HG03439 (cell line): ENCODE measurements around the gene PPEF1.

Experiments
- ATAC-seq: cut with Tn5 transposase; IDR thresholded peaks from one replicate; pipeline ENCODE4 v1.9.1; 2021; ENCODE audit warnings: mild to moderate bottlenecking, moderate library complexity; ENCODE audit not compliant: unreplicated experiment

Gene PPEF1

DNA sequence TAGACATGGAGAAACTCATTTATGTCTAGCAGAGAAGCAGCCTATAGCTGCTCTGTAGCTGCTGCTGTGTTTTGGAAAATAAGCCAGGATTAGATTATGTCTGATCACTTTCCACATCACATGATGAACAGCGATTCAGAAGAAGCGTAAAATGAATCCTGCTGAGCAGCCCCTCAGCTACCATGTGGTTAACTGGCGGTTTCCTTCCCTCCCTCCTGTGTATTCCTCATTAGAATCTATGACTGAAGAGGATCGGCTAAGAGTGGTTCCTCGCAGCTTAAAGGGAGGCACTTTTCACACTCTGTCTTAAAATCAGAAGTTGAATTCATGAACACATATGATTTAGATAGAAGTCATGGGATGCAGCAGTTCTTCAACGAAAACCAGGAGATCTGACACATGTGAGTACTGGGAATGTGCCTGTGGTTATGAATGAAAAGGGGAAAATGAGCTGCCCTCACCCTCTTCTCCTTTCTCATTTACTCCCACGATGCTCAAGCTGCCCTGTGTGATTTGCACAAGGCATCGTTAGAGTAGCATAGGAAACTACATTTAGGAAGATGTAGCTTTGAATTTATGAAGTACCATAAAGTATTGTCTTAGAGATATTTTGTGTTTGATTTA lies at the start of gene PPEF1:
TSS of gene PPEF1 (plus strand) at position 220 of the 624 bp plus-strand sequence. CDS start at position 356, 136 bp downstream.
- ATAC-seq = no peak

GRCh38 chrX:18661273-18661672 lies 46.2 kb upstream of the PPEF1 start:
- no peak for ATAC-seq

GRCh38 chrX:18664947-18665346 lies 42.5 kb upstream of the PPEF1 start:
- ATAC-seq = no peak

DNA sequence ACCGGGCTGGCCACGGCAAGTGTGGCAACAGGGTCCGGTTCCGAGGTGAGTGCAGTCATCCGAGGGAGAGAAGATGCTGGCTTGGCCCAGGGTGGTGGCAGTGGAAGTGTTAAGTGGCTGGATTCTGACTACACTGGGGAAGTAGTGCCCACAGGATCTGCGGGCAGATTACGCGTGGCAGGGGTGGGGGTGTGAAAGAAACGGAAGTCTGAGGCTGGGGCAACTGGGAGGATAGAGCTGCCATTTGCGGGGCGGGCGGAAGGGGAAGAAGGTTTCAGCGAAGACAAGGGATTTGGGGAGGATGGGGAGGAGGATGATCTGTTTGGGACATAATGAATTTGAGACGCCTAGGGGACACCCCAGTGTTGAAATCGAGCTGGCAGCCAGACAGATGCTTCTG lies 40.8 kb upstream of the PPEF1 start:
- no peak for ATAC-seq

- no peak for ATAC-seq
Measured at GRCh38 chrX:18668071-18668835, 39.2 kb upstream of the PPEF1 start.

DNA sequence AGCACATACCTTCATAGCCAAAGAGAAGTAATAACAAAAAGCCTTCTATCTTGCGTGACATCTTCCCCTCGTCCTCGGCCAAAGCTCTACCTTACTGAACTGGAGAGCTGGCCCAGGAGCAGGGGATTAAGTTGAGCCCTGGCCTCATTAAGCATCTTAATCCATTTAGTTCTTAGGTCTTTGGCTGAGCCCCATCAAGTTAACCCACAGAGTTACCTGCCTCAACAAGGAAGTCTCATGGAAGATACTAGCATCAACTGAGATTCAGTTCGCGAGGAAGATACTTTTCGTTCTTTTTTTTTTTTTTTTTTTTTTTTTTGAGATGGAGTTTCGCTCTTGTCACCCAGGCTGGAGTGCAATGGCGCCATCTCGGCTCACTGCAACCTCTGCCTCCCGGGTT lies 35.4 kb upstream of the PPEF1 start, which contains the start of gene RS1:
TSS of gene RS1 (minus strand) at position 101 of the 400 bp plus-strand sequence. CDS start at position 61, 40 bp downstream.
- ATAC-seq = no peak

GRCh38 chrX:18674417-18674787 lies 33.0 kb upstream of the PPEF1 start:
- peak; percentile 44 for ATAC-seq

GRCh38 chrX:18674788-18675735 lies 32.4 kb upstream of the PPEF1 start:
- ATAC-seq = peak; percentile 93

GRCh38 chrX:18676050-18676449 lies 31.4 kb upstream of the PPEF1 start:
- ATAC-seq = no peak

- ATAC-seq = no peak
Measured at GRCh38 chrX:18676470-18676869, 31.0 kb upstream of the PPEF1 start.

DNA sequence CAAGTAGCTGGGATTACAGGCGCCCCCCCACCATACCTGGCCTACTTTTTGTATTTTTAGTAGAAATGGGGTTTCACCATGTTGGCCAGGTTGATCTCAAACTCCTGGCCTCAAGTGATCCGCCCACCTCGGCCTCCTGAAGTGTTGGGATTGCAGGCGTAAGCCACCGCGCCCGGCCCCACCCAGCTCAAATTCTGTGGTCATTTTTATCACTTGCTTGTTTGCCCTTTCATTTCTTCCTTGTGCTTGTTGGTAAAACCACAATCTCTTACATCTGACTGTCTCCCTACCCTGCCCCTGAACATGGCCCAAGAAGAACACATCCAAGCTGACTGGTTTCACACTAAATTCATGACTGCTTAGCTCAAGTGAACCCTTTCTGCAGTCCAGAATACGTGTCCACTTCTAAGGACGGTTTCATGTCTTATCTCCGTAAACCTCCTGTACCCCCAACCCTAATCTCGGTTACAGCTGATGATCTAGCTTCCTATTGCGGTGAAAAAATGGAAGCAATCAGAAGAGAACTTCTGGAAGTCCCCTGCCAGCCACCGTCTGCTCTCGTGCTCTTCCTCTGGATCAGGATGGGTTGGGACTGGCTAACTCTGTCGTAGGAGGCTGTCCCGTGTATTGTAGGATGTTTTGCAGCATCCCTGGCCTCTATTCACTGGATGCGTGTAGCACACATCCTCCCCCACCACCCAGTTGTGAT lies 30.1 kb upstream of the PPEF1 start:
- ATAC-seq = no peak

DNA sequence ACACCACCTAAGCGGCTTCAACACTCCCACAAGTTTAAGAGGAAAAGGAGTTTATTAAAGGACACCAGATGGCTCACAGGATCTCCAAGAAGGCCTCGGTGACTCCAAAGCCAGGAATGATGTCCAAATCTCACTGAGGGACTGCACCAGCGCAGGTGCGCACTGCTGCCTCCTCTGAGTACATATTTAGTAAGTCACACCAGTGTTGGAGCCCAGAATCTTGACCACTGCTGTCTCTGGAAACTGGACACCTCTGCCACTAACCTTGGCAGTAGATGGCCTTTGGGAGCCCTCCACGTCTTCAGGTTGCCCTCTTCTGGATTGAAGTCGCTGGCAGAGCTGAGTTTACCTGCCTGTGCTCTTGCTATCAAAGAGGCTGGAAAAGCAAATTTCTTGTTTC lies 25.4 kb upstream of the PPEF1 start:
- ATAC-seq = no peak

DNA sequence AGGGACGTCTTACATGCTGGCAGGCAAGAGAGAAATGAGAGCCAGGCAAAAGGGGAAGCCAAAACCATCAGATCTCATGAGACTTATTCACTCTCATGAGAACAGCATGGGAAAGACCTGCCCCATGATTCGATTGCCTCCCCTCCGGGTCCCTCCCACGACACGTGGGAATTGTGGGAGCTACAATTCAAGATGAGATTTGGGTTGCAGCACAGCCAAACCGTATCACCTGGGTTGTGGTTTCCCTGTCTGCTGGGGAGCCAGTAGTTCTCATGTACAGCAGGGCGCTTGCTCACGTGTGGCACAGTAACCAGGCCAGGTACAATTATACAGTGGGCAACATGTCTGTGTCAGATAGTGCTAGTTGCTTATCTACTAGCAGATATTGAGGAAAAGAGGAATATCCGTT lies 24.5 kb upstream of the PPEF1 start:
- ATAC-seq = no peak

- no peak for ATAC-seq
Measured at GRCh38 chrX:18687856-18688495, 19.5 kb upstream of the PPEF1 start.

GRCh38 chrX:18691431-18691830 lies 16.0 kb upstream of the PPEF1 start:
- ATAC-seq = no peak

- ATAC-seq = no peak
Measured at GRCh38 chrX:18692541-18692940, 14.9 kb upstream of the PPEF1 start.

DNA sequence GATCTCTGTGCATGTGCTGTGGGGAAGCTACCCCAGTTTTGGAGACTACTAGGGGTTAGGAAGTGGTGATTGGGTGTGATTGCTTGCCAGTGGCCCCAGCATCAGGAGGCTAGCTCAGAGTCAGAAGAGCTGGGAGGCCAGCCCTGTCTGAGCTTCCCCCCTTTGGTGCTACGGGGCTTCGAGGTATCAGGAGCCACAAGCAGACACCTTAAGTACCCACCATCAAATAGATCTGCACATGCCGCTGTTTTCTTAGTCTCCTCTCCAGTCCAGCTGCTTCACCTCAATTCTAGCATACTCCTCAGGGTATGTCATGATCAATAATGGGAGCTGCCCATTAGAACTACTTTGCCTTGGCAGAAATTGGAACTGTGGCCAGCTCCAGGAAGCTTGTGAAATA lies 10.8 kb upstream of the PPEF1 start:
- ATAC-seq = no peak

DNA sequence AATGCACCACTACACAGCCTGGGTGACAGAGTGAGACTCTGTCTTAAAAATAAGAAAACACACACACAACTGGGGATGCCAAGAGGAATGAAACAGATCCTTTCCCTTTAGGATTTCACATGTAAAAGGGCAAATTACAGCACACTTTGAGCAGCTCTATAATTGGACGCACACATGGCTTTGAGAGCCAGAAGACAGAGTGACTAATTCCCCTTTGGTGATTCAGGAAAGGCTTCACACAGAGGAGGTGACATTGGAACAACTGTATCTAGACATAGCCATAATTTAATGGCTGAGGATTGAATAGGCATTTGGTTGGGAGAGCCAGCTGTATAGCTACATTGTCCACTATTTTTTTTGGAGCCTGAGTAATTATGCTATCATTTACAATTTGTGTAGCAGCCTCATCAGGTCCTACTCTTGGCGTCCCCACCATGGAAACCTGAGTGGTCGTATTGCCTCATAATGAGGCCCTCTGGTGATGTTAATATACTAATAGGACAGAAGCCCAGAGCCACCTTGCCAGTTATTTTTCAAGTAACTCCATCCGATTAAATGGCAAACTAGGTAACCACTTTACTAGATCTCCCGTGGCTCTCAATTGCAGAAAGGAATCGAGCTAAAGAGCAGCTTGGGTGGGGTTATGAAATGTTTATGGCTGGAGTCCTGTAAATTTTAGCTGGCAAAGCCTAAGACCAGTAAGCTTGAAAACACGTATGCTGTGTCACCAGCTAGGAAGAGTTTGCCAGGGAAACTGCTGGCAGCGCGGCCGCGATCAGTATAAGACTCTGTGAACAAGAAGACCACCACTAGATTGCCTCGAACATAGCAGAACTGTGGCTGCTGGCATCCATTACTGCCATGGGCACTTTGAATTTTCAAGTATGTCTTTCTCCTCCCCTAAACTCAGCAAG lies 8.5 kb upstream of the PPEF1 start:
- no peak for ATAC-seq
